GM19193 (cell line): Measurements from ENCODE around the gene NRG2.

Experiments
- POLR2A ChIP-seq: IDR thresholded peaks from 4 replicates; pipeline ENCODE4 v1.6.1; 2011; ENCODE audit not compliant: insufficient read depth, insufficient read length; ENCODE audit errors: extremely low read depth

NRG2 gene

GRCh38 chr5:140020601-140021177 is 22.4 kb downstream of the NRG2 start:
- TF ChIP-seq POLR2A = no peak

- TF ChIP-seq POLR2A = no peak
Measured at GRCh38 chr5:140018920-140019644, 24.0 kb downstream of the NRG2 start.

GRCh38 chr5:140018517-140018916 is 24.6 kb downstream of the NRG2 start:
- no peak for TF ChIP-seq POLR2A

GRCh38 chr5:140018096-140018481 is 25.0 kb downstream of the NRG2 start:
- TF ChIP-seq POLR2A = no peak

- TF ChIP-seq POLR2A = no peak
Measured at GRCh38 chr5:140017397-140018095, 25.6 kb downstream of the NRG2 start.

GRCh38 chr5:140015706-140016105 is 27.4 kb downstream of the NRG2 start:
- TF ChIP-seq POLR2A = no peak

- TF ChIP-seq POLR2A = no peak
Measured at GRCh38 chr5:140014751-140015150, 28.3 kb downstream of the NRG2 start.

GRCh38 chr5:140013536-140013935 is 29.6 kb downstream of the NRG2 start:
- no peak for TF ChIP-seq POLR2A

- no peak for TF ChIP-seq POLR2A
Measured at GRCh38 chr5:140012443-140012842, 30.7 kb downstream of the NRG2 start.

- TF ChIP-seq POLR2A = no peak
Measured at GRCh38 chr5:140011297-140011802, 31.7 kb downstream of the NRG2 start.

GRCh38 chr5:140010798-140011197 is 32.3 kb downstream of the NRG2 start:
- no peak for TF ChIP-seq POLR2A

GRCh38 chr5:140007311-140007710 is 35.8 kb downstream of the NRG2 start:
- TF ChIP-seq POLR2A = no peak

GRCh38 chr5:140005145-140005591 is 37.9 kb downstream of the NRG2 start:
- TF ChIP-seq POLR2A = no peak

- no peak for TF ChIP-seq POLR2A
Measured at GRCh38 chr5:140004174-140004573, 38.9 kb downstream of the NRG2 start.

GRCh38 chr5:140003519-140003918 is 39.6 kb downstream of the NRG2 start:
- TF ChIP-seq POLR2A = no peak

- no peak for TF ChIP-seq POLR2A
Measured at GRCh38 chr5:140000332-140000731, 42.8 kb downstream of the NRG2 start.

- TF ChIP-seq POLR2A = no peak
Measured at GRCh38 chr5:139998837-139999236, 44.3 kb downstream of the NRG2 start.

- no peak for TF ChIP-seq POLR2A
Measured at GRCh38 chr5:139997276-139997675, 45.8 kb downstream of the NRG2 start.
